HCT116 (cell line): ENCODE measurements around the gene SHISA3.

Experiments used
- CTCF ChIP-seq, 3 experiments: fragments of 200-600 bp in 1 of 3; sonication (generic) in 1 of 3; IDR thresholded peaks in 2 of 3; conservative IDR thresholded peaks in 1 of 3; 2 replicates each; pipeline ENCODE4 v1.5.1; 2012 to 2017; ENCODE audit warnings: low read depth in 2 of 3, low read length in 2 of 3, antibody characterized with exemption in 1 of 3, borderline replicate concordance in 1 of 3, control low read depth in 1 of 3, mild to moderate bottlenecking in 1 of 3, mixed read lengths in 1 of 3, mixed run types in 1 of 3, moderate library complexity in 1 of 3; ENCODE audit not compliant: insufficient read depth in 1 of 3
- EZH2 ChIP-seq: fragments of 200-600 bp; sonication (generic); IDR thresholded peaks from 2 replicates; pipeline ENCODE4 v1.6.1; 2017; ENCODE audit warnings: antibody characterized with exemption, mixed run types
- FOSL1 ChIP-seq: IDR thresholded peaks from 2 replicates; pipeline ENCODE4 v1.6.1; 2012; ENCODE audit warnings: low read depth
- POLR2A ChIP-seq: IDR thresholded peaks from 2 replicates; pipeline ENCODE4 v1.7.0; 2011; ENCODE audit warnings: borderline replicate concordance; ENCODE audit not compliant: insufficient read depth, insufficient read length; ENCODE audit errors: extremely low read depth
- POLR2AphosphoS5 ChIP-seq: IDR thresholded peaks from 2 replicates; pipeline ENCODE4 v1.6.1; 2011; ENCODE audit warnings: mild to moderate bottlenecking, low read depth, low read length, moderate library complexity
- ZFX ChIP-seq: fragments of 450-650 bp; IDR thresholded peaks from 2 replicates; pipeline ENCODE4 v1.6.1; 2017

- TF ChIP-seq POLR2A, result no peak
- no peak for TF ChIP-seq CTCF (IDR thresholded peaks at IDR 0.05 in 2 of 3, conservative IDR thresholded peaks at IDR 0.05 in 1 of 3; ENCODE audit: borderline replicate concordance in 1 of 3, insufficient read depth in 1 of 3, low read depth in 2 of 3, low read length in 2 of 3)
- no peak for TF ChIP-seq ZFX
- no peak for TF ChIP-seq POLR2AphosphoS5
- no peak for TF ChIP-seq EZH2
- TF ChIP-seq FOSL1, result no peak
Measured at GRCh38 chr4:42428036-42428435, 30.7 kb downstream of the SHISA3 start.
